ENCODE results near the gene LARGE1. TPM values are rescaled to one million over a fixed set of nuclear protein-coding genes. Genes with fewer than 3 reads are reported as not detected.

Gene LARGE1
- total RNA-seq, 1 donor from 2014 or later, result 27.4 TPM

GRCh38 chr22:33597274-33597985 lies 322.8 kb downstream of the LARGE1 start:
- Histone ChIP-seq H3K27ac (no peak overlapping the region), H3K27me3 (ENCODE audit: low read depth) (no peaks in the 10 kb centered on the region), H3K4me1 (no peaks in the 10 kb centered on the region), H3K9me3 (no peaks in the 10 kb centered on the region), H3K4me3 (no peak overlapping the region), H3K36me3 (no peaks in the 10 kb centered on the region)
- ATAC-seq (no peak), DNase-seq (no peak)
- intact Hi-C loops (cut with DNase I), result no loop called here
- TF ChIP-seq CTCF (IDR thresholded peaks at IDR 0.05), result no peak

DNA sequence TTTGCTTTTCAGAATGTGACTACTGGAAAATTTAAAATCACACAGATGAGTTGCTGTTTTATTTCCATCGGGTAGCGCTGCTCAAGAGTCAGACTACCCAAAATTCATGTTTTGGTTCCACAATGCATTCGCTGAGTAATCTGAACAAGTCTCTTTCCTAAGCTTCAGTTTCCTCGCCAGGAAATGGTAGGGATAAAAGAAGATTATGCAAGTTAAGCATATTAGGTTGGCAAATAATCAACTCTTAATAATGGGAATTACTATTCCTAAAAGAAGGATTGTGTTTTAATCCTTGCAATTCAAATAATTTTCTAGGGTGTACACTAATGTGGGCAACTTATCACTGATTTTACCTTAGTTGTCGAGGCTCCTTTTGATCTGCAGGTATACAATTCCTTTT lies 326.5 kb downstream of the LARGE1 start:
- ATAC-seq (no peak), DNase-seq (no peak)
- Histone ChIP-seq H3K27ac (no peak overlapping the region), H3K9me3 (no peaks in the 10 kb centered on the region), H3K4me1 (no peaks in the 10 kb centered on the region), H3K4me3 (no peak overlapping the region), H3K36me3 (no peaks in the 10 kb centered on the region), H3K27me3 (ENCODE audit: low read depth) (no peaks in the 10 kb centered on the region)
- intact Hi-C loops (cut with DNase I), result no loop called here
- no peak for TF ChIP-seq CTCF (IDR thresholded peaks at IDR 0.05)

- Histone ChIP-seq H3K4me1 (no peaks in the 10 kb centered on the region), H3K4me3 (no peak overlapping the region), H3K36me3 (no peaks in the 10 kb centered on the region), H3K27me3 (ENCODE audit: low read depth) (no peaks in the 10 kb centered on the region), H3K27ac (no peak overlapping the region), H3K9me3 (no peaks in the 10 kb centered on the region)
- no peak for ATAC-seq
- no peak for DNase-seq
- no peak for TF ChIP-seq CTCF (IDR thresholded peaks at IDR 0.05)
- intact Hi-C loops (cut with DNase I), result no loop called here
These were observed 328.3 kb downstream of the LARGE1 start for GRCh38 chr22:33591946-33592345.

- H3K4me3 ChIP-seq, result no peak overlapping the region
- H3K9me3 ChIP-seq, result no peaks in the 10 kb centered on the region
- intact Hi-C loops (cut with DNase I), result no loop called here
- DNase-seq (no peak), ATAC-seq (no peak)
- no peak for TF ChIP-seq CTCF (IDR thresholded peaks at IDR 0.05)
- no peaks in the 10 kb centered on the region for H3K36me3 ChIP-seq
- no peaks in the 10 kb centered on the region for H3K27me3 ChIP-seq (ENCODE audit: low read depth)
- H3K27ac ChIP-seq, result no peak overlapping the region
- no peaks in the 10 kb centered on the region for H3K4me1 ChIP-seq
These were observed 331.0 kb downstream of the LARGE1 start for GRCh38 chr22:33589297-33589696.

DNA sequence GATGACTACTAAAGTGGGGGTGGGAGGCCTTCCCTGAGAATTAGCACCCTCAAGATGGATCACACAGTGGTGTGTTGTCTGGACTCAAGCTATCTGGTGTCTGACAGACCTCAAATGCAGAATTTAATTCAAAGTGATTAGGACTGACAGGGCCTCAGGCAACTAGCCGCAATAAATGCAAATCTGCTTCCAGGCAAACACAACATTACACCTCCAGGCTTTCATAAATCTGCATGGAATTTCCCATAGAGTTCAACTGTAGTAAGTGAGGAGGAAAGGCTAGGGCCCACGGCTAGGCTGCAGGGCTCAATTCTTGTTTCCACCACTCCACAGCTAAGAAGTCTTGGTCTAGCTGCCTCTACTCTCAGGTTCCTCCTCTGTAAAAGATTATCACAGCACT lies 331.4 kb downstream of the LARGE1 start:
- no peak for ATAC-seq
- H3K27ac ChIP-seq, result no peak overlapping the region
- no peaks in the 10 kb centered on the region for H3K36me3 ChIP-seq
- H3K9me3 ChIP-seq, result no peaks in the 10 kb centered on the region
- H3K4me1 ChIP-seq, result no peaks in the 10 kb centered on the region
- no peak overlapping the region for H3K4me3 ChIP-seq
- intact Hi-C loops (cut with DNase I), result no loop called here
- H3K27me3 ChIP-seq (ENCODE audit: low read depth), result no peaks in the 10 kb centered on the region
- TF ChIP-seq CTCF (IDR thresholded peaks at IDR 0.05), result no peak
- DNase-seq, result no peak

Measured in lower lobe of right lung (tissue), 2 donors.